ENCODE results near the gene ZNF19.
A peak's percentile ranks its signal among the peaks of the same experiment; 100 is the strongest.

ZNF19 gene

DNA sequence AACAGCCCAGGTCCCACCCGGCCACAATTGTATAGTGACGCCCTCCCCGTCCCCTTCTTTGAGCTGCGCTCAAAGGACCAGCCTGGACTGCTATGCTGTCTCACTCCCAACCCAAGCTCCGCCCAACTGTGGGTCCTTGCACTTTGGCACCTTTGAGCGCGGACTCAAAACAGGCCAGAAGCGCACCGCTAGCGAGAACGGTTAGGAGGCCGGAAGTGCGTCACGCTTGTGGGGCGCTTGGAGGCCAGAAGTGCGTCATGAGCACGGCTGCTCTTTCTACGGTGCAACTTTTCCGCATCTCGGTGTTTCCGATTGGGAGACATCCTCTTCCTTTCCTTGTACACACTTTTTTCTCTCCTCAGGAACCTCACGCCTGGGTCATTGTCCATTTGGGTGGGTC lies at the start of gene ZNF19:
Gene ZNF19, minus strand, starts transcription at position 203 of the 400 bp plus-strand sequence. CDS start 7,210 bp downstream, outside the sequence.
- no peak for DNase-seq (ENCODE audit: low read depth, low spot score)
- no peaks in the 10 kb centered on the region for H3K27me3 ChIP-seq (ENCODE audit: control insufficient read depth, insufficient read depth, low read length)
- no peaks in the 10 kb centered on the region for H3K9me3 ChIP-seq (ENCODE audit: control insufficient read depth, insufficient read depth, low read length)
- WGBS (ENCODE audit: insufficient coverage, insufficient read length), result no CpG with 5 or more reads among the region's 22 CpGs
- no peaks in the 10 kb centered on the region for H3K36me3 ChIP-seq (ENCODE audit: control insufficient read depth, insufficient read depth, low read length)
- no peak within 1 kb of the TSS for H3K4me3 ChIP-seq (ENCODE audit: low read length)
- H3K4me1 ChIP-seq (ENCODE audit: control insufficient read depth, insufficient read depth, low read length), result no peaks in the 10 kb centered on the region
- H3K27ac ChIP-seq (ENCODE audit: low read length), result no peak within 1 kb of the TSS

GRCh38 chr16:71537643-71538042 lies 48.5 kb upstream of the ZNF19 start:
- DNase-seq (ENCODE audit: low read depth, low spot score), result no peak
- Histone ChIP-seq H3K27ac (ENCODE audit: low read length) (no peak overlapping the region), H3K9me3 (ENCODE audit: control insufficient read depth, insufficient read depth, low read length) (no peaks in the 10 kb centered on the region), H3K27me3 (ENCODE audit: control insufficient read depth, insufficient read depth, low read length) (no peaks in the 10 kb centered on the region), H3K36me3 (ENCODE audit: control insufficient read depth, insufficient read depth, low read length) (no peaks in the 10 kb centered on the region; the same call in 1 of the 2 replicates), H3K4me3 (ENCODE audit: low read length) (no peak overlapping the region), H3K4me1 (ENCODE audit: control insufficient read depth, insufficient read depth, low read length) (no peaks in the 10 kb centered on the region)
- no CpG with 5 or more reads among the region's 6 CpGs for WGBS (ENCODE audit: insufficient coverage, insufficient read length)

GRCh38 chr16:71536752-71537499 lies 47.8 kb upstream of the ZNF19 start:
- Histone ChIP-seq H3K4me1 (ENCODE audit: control insufficient read depth, insufficient read depth, low read length) (no peaks in the 10 kb centered on the region), H3K27me3 (ENCODE audit: control insufficient read depth, insufficient read depth, low read length) (no peaks in the 10 kb centered on the region), H3K27ac (ENCODE audit: low read length) (no peak overlapping the region), H3K9me3 (ENCODE audit: control insufficient read depth, insufficient read depth, low read length) (no peaks in the 10 kb centered on the region), H3K4me3 (ENCODE audit: low read length) (no peak overlapping the region), H3K36me3 (ENCODE audit: control insufficient read depth, insufficient read depth, low read length) (no peaks in the 10 kb centered on the region; the same call in 1 of the 2 replicates)
- WGBS (ENCODE audit: insufficient coverage, insufficient read length), result no CpG with 5 or more reads among the region's 28 CpGs
- DNase-seq (ENCODE audit: low read depth, low spot score), result no peak

GRCh38 chr16:71532366-71532765 lies 43.2 kb upstream of the ZNF19 start:
- Histone ChIP-seq H3K36me3 (ENCODE audit: control insufficient read depth, insufficient read depth, low read length) (no peaks in the 10 kb centered on the region; the same call in 1 of the 2 replicates), H3K9me3 (ENCODE audit: control insufficient read depth, insufficient read depth, low read length) (no peaks in the 10 kb centered on the region), H3K27ac (ENCODE audit: low read length) (no peak overlapping the region), H3K4me1 (ENCODE audit: control insufficient read depth, insufficient read depth, low read length) (no peaks in the 10 kb centered on the region), H3K4me3 (ENCODE audit: low read length) (no peak overlapping the region), H3K27me3 (ENCODE audit: control insufficient read depth, insufficient read depth, low read length) (no peaks in the 10 kb centered on the region)
- DNase-seq (ENCODE audit: low read depth, low spot score), result no peak
- WGBS (ENCODE audit: insufficient coverage, insufficient read length), result no CpG with 5 or more reads among the region's 3 CpGs

GRCh38 chr16:71528863-71529262 lies 39.7 kb upstream of the ZNF19 start:
- H3K27ac ChIP-seq (ENCODE audit: low read length), result no peak overlapping the region
- DNase-seq (ENCODE audit: low read depth, low spot score), result no peak
- H3K9me3 ChIP-seq (ENCODE audit: control insufficient read depth, insufficient read depth, low read length), result no peaks in the 10 kb centered on the region
- H3K4me3 ChIP-seq (ENCODE audit: low read length), result no peak overlapping the region
- H3K27me3 ChIP-seq (ENCODE audit: control insufficient read depth, insufficient read depth, low read length), result no peaks in the 10 kb centered on the region
- no CpG with 5 or more reads among the region's 4 CpGs for WGBS (ENCODE audit: insufficient coverage, insufficient read length)
- peaks cover 6% of the 10 kb centered on the region; the same call in 1 of the 2 replicates for H3K4me1 ChIP-seq (ENCODE audit: control insufficient read depth, insufficient read depth, low read length)
- H3K36me3 ChIP-seq (ENCODE audit: control insufficient read depth, insufficient read depth, low read length), result no peaks in the 10 kb centered on the region

DNA sequence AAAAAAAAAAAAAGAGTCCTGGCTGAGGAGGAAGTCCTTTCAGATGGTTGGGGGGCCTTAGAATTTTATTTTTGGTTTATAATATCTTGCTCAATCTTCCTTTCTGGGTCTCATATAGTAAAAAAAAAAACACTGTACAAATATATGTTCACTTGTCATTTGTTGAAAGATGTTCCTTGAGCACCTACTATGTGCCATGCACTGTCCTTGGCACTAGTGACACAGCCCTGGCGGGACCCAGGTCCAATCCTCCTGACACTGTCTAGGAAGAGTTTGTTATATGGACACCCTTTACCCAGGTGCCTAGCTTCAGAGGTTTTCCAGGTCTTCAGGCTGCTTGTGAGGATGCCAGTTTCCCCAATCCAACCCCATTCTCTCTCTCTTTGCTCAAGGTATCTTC lies 39.1 kb upstream of the ZNF19 start:
- no CpG with 5 or more reads among the region's 1 CpG for WGBS (ENCODE audit: insufficient coverage, insufficient read length)
- Histone ChIP-seq H3K9me3 (ENCODE audit: control insufficient read depth, insufficient read depth, low read length) (no peaks in the 10 kb centered on the region), H3K4me1 (ENCODE audit: control insufficient read depth, insufficient read depth, low read length) (peaks cover 6% of the 10 kb centered on the region; the same call in 1 of the 2 replicates), H3K27ac (ENCODE audit: low read length) (no peak overlapping the region), H3K27me3 (ENCODE audit: control insufficient read depth, insufficient read depth, low read length) (no peaks in the 10 kb centered on the region), H3K36me3 (ENCODE audit: control insufficient read depth, insufficient read depth, low read length) (no peaks in the 10 kb centered on the region), H3K4me3 (ENCODE audit: low read length) (no peak overlapping the region)
- DNase-seq (ENCODE audit: low read depth, low spot score), result no peak

- H3K4me1 ChIP-seq (ENCODE audit: control insufficient read depth, insufficient read depth, low read length), result peaks cover 6% of the 10 kb centered on the region; the same call in 1 of the 2 replicates
- H3K4me3 ChIP-seq (ENCODE audit: low read length), result peak within 1 kb of the TSS; percentile 4; the same call in 1 of the 2 replicates
- no peaks in the 10 kb centered on the region for H3K9me3 ChIP-seq (ENCODE audit: control insufficient read depth, insufficient read depth, low read length)
- no peaks in the 10 kb centered on the region for H3K27me3 ChIP-seq (ENCODE audit: control insufficient read depth, insufficient read depth, low read length)
- peak within 1 kb of the TSS; percentile 32 for H3K27ac ChIP-seq (ENCODE audit: low read length)
- no CpG with 5 or more reads among the region's 9 CpGs for WGBS (ENCODE audit: insufficient coverage, insufficient read length)
- H3K36me3 ChIP-seq (ENCODE audit: control insufficient read depth, insufficient read depth, low read length), result no peaks in the 10 kb centered on the region
- DNase-seq (ENCODE audit: low read depth, low spot score), result peak; percentile 76
Measured at GRCh38 chr16:71526111-71526631, 37.0 kb upstream of the ZNF19 start, which contains the start of gene CHST4. TSS of gene CHST4 (plus strand) at chr16:71526426. CDS start at chr16:71536678, 10,252 bp downstream.

DNA sequence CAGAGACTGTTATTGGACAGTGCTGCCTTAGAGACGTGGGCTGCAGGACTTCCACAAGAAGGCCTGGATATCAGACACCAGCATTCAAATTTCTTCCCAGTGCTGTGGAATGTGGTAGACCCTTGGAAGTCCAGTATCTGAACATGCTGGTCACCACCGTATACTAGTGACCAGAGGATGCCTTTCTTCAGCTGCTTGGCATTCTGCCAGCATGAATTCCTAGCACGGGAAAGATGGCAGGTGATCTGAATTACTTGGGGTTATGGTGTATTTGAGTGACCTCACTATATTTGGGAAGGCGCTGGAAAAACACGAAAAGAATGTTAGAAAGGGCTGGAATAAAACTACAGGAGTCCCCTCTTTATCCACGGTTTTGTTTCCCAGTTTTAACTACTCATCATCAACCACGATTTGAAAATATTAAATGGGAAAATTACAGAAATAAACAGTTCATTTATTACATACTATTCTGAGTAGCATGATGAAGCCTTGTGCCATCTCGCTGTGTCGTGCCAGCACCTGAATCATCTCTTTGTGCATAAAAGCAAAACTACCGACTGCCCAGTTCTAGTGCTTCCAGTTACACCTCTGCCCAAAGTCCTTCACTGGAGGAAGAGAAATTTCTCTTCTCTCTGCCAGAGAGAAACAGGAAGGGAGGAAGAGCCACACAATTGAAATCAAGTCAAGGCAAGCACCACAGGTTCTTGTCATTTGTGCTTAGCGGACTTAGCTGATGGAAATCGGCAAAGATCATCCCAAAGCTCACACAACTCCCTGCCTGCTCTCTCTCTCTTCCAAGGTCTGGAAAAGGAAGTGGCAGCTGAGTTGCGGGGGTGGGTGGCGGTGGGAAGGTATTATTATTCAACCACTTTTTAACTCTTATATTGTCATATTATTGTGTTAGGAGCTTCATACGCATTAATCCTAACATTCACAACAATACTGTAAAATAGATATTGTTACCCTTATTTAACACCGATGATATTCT lies 35.7 kb upstream of the ZNF19 start:
- no peak overlapping the region for H3K27ac ChIP-seq (ENCODE audit: low read length)
- H3K4me1 ChIP-seq (ENCODE audit: control insufficient read depth, insufficient read depth, low read length), result peaks cover 6% of the 10 kb centered on the region; the same call in 1 of the 2 replicates

DNA sequence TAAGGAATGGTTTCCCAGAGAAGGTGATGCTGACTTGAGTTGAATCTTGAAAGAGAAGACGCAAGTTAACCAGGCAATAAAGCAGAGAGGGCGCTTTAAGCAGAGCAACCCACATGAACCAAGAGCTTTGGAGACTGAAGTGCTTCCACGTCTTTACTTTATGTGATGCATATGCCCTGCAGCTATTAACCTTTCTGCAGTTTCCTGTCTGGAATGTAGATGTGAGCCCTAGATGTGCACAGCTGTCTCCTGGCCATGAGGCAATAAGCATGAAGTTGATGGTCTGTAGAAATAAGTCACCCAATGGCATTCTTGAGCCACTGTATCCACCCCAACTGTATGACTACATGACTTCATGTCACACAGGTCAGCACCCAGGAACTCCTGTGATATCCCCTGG lies 31.4 kb upstream of the ZNF19 start:
- Histone ChIP-seq H3K36me3 (ENCODE audit: control insufficient read depth, insufficient read depth, low read length) (no peaks in the 10 kb centered on the region), H3K4me3 (ENCODE audit: low read length) (no peak overlapping the region), H3K27ac (ENCODE audit: low read length) (no peak overlapping the region), H3K4me1 (ENCODE audit: control insufficient read depth, insufficient read depth, low read length) (peaks cover 6% of the 10 kb centered on the region; the same call in 1 of the 2 replicates), H3K9me3 (ENCODE audit: control insufficient read depth, insufficient read depth, low read length) (no peaks in the 10 kb centered on the region), H3K27me3 (ENCODE audit: control insufficient read depth, insufficient read depth, low read length) (no peaks in the 10 kb centered on the region)
- DNase-seq (ENCODE audit: low read depth, low spot score), result no peak
- WGBS (ENCODE audit: insufficient coverage, insufficient read length), result no CpG with 5 or more reads among the region's 3 CpGs

More for the DNA sequence above, 35.7 kb upstream of the ZNF19 start:
- no peak overlapping the region for H3K4me3 ChIP-seq (ENCODE audit: low read length)
- no peaks in the 10 kb centered on the region for H3K36me3 ChIP-seq (ENCODE audit: control insufficient read depth, insufficient read depth, low read length)
- H3K27me3 ChIP-seq (ENCODE audit: control insufficient read depth, insufficient read depth, low read length), result no peaks in the 10 kb centered on the region
- no peaks in the 10 kb centered on the region for H3K9me3 ChIP-seq (ENCODE audit: control insufficient read depth, insufficient read depth, low read length)
- no CpG with 5 or more reads among the region's 16 CpGs for WGBS (ENCODE audit: insufficient coverage, insufficient read length)
- DNase-seq (ENCODE audit: low read depth, low spot score), result no peak

DNA sequence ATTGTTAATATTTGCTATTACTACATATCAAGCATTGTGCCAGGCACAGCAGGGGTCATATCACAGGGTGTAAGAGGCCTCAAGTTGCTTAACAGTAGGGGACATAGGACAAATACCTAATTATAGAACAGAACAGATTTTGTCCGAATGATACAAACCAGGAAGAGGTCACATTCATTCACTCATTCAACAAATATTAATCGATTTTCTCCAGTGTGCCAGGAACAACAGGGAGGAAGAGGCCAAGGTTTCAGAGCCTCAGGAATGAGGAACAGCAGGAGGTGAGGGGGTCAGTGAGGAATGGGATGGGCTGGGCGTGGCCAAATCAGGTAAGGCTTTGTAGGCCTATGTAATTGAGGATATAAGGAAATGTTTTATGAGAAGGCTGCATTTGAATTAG lies 25.9 kb upstream of the ZNF19 start:
- H3K27ac ChIP-seq (ENCODE audit: low read length), result no peak overlapping the region
- no peaks in the 10 kb centered on the region for H3K4me1 ChIP-seq (ENCODE audit: control insufficient read depth, insufficient read depth, low read length)
- H3K27me3 ChIP-seq (ENCODE audit: control insufficient read depth, insufficient read depth, low read length), result no peaks in the 10 kb centered on the region
- H3K9me3 ChIP-seq (ENCODE audit: control insufficient read depth, insufficient read depth, low read length), result no peaks in the 10 kb centered on the region; the same call in 1 of the 2 replicates
- no peak for DNase-seq (ENCODE audit: low read depth, low spot score)
- no peaks in the 10 kb centered on the region for H3K36me3 ChIP-seq (ENCODE audit: control insufficient read depth, insufficient read depth, low read length)
- H3K4me3 ChIP-seq (ENCODE audit: low read length), result no peak overlapping the region
- WGBS (ENCODE audit: insufficient coverage, insufficient read length), result no CpG with 5 or more reads among the region's 3 CpGs

Measured in iPS DF 6.9 (cell line).